ENCODE measurements around the gene LRCOL1. TPM values are rescaled to one million over a fixed set of nuclear protein-coding genes. Genes with fewer than 3 reads are reported as not detected.

Gene LRCOL1
- total RNA-seq, 8 experiments from 2014 or later = 0.16 to 1.0 (median 0.45) TPM; not detected in 4

DNA sequence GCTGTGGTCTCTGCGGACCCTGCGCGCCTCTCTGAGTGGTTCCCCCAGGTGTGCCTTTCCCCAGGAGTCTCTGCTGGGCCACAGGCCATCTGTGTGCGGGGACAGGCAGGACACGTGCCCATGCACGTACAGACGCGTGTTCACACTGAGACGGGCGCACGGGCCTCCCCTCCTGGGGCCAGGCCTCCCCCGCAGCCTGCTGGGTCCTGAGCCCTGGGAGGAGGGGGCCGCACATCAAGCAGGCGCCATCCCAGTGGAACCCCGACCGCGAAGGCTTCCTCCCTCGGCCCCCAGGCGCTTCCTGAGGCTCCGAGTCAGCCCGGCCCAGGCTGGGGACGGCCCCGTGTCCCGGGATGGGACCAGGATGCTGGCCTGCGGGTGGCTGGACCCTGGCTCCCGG, 39.7 kb downstream of the LRCOL1 start:
- no peak overlapping the region for H3K27ac ChIP-seq
- 100% methylated on average over 1 to 3 of the region's 26 CpGs; no CpG with 5 or more reads in 8 of the 10 experiments for WGBS, 10 experiments
- ATAC-seq (replicated peaks in 6 of 8) = peak in 1 of 8 experiments; percentile 4
- no peak overlapping the region for H3K4me3 ChIP-seq
- in situ Hi-C loops (cut with MboI; ENCODE audit: low pct_unique_long_range_greater_than_20kb in 2 of 9, low sequenced_read_pairs in 9 of 9, unreplicated experiment in 9 of 9) = loop anchor here in 3 of 9 experiments (25.0 kb wide), 1 partner anchor 158 kb away; no protein-coding TSS in a partner anchor
- H3K4me1 ChIP-seq (replicated peaks in 1 of 2) = no peaks in the 10 kb centered on the region

DNA sequence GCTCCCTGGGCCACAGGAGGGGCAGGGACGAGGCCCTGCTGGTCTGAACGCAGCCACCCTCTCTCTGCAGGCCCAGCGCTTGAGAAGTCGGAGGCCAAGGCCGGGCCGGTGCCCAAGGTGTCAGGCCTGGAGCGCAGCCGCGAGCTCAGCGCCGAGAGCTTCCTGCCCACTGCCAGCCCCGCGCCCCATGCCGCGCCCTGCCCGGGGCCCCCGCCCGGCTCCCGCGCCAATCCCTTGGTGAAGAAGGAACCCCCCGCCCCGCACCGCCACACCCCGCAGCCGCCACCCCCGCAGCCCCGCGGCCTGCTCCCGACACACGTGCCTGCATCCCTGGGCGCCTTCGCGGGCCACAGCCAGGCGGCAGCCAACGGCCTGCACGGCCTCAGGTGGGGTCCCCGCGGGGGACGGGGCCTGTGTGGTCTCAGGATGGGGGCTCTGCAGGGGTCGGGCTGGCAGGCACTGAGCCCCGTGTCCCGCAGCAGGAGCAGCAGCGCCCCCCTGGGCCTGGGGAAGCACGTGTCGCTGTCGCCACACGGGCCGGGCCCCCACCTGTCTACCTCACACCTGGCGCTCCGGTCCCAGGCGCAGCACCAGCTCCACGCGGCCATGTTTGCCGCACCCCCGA, 40.4 kb downstream of the LRCOL1 start:
- H3K27ac ChIP-seq = no peak overlapping the region
- in situ Hi-C loops (cut with MboI; ENCODE audit: low pct_unique_long_range_greater_than_20kb in 2 of 9, low sequenced_read_pairs in 9 of 9, unreplicated experiment in 9 of 9) = loop anchor here in 3 of 9 experiments (25.0 kb wide), 1 partner anchor 158 kb away; no protein-coding TSS in a partner anchor
- no CpG with 5 or more reads among the region's 55 CpGs for WGBS, 10 experiments
- H3K4me1 ChIP-seq (replicated peaks in 1 of 2) = no peaks in the 10 kb centered on the region
- peak in 2 of 8 experiments; percentile 8 to 9 for ATAC-seq (replicated peaks in 6 of 8)
- no peak overlapping the region for H3K4me3 ChIP-seq

DNA sequence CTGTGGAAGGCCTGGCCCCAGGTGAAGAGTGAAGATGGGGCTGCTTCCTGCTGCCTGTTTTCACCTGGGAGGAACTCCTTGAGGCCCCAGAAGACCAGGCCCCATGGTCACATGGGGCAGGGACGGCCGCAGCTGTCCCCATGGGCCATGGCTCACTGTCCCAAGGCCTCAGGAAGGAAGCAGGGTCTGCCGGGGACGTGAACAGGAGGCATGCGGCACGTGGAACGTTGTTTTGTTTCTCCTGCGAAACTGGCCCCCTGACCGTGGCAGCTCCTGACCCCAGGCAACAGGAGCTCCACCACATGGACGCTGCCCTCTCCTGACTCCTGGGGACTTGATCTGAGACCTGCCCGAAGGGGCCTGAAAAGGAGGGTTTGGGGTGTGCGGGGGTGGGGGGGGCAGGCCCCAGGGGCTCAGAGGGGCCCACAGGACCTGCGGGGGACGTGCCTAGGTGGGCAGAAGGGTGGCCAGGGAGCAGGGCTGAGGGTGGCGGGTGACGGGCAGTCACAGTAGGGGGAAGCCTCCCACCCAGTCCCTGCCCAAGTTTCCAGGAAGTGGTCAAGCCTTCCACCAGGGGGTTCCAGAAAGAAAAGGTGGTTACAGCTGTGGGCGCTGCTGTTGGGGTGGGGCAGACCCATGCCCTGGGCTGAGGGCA, 41.4 kb downstream of the LRCOL1 start:
- no peak for ATAC-seq (replicated peaks in 6 of 8)
- 80% methylated on average over 1 of the region's 17 CpGs; no CpG with 5 or more reads in 9 of the 10 experiments for WGBS, 10 experiments

DNA sequence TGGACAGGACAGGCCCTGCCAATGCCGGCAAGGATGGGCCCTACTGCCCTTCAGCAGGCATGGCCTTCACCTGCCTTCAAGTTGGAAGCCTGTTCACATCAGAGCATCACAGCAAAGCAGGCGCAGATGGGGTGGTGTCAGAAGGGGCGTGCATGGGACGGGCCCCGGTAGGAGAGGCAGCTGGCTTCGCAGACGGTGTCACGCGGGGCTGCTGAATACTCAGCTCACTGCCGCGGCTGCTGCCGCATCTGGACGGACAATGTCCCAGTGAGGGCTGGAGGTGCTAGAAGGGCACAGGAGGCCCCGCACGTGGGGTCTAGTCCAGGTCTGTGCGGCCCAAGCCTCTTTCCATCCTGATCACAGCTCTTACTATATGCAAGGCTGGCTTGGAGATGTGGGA, 42.1 kb downstream of the LRCOL1 start:
- no peak for ATAC-seq (replicated peaks in 6 of 8)
- in situ Hi-C loops (cut with MboI; ENCODE audit: low pct_unique_long_range_greater_than_20kb in 2 of 9, low sequenced_read_pairs in 9 of 9, unreplicated experiment in 9 of 9) = loop anchor here in 3 of 9 experiments (25.0 kb wide), 1 partner anchor 156 kb away; no protein-coding TSS in a partner anchor
- no peak overlapping the region for H3K27ac ChIP-seq

More for the DNA sequence above, 41.4 kb downstream of the LRCOL1 start:
- H3K4me1 ChIP-seq (replicated peaks in 1 of 2) = no peaks in the 10 kb centered on the region
- no peak overlapping the region for H3K4me3 ChIP-seq
- no peak overlapping the region for H3K27ac ChIP-seq
- in situ Hi-C loops (cut with MboI; ENCODE audit: low pct_unique_long_range_greater_than_20kb in 2 of 9, low sequenced_read_pairs in 9 of 9, unreplicated experiment in 9 of 9) = loop anchor here in 3 of 9 experiments (25.0 kb wide), 1 partner anchor 157 kb away; no protein-coding TSS in a partner anchor

DNA sequence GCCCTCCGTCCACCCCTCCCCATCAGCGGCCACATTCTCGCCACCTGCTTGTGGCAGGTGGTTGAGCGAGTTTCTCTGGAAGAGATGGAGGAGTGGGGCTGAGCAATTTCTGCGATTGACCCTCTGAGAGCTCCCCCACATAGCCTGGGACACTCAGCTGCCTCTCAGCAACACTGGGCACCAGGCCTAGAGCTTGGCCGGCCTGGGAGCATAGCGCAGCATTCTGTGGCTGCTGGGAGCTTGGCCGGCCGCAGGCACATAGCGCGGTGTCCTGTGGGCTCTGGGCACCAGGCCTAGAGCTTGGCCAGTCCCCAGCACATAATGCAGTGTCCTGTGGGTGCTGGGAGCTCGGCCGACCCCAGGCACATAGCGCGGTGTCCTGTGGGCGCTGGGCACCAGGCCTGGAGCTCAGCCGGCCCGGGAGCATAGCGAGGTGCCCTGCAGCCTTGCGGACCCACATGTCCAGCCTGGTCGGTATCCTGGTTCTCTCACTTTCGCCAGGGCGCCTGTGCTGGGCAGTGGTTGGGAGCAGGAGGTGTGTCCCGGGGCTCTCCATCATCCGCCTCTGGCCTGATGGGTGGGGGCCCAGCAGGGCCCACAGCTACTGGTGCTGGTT, 43.8 kb downstream of the LRCOL1 start:
- ATAC-seq (replicated peaks in 6 of 8) = no peak
- in situ Hi-C loops (cut with MboI; ENCODE audit: low pct_unique_long_range_greater_than_20kb in 2 of 9, low sequenced_read_pairs in 9 of 9, unreplicated experiment in 9 of 9) = loop anchor here in 3 of 9 experiments (25.0 kb wide), 1 partner anchor 154 kb away; no protein-coding TSS in a partner anchor
- Histone ChIP-seq H3K27ac (no peak overlapping the region), H3K4me1 (replicated peaks in 1 of 2) (peaks cover 5 to 6% of the 10 kb centered on the region in 2 donors), H3K4me3 (no peak overlapping the region)
- 87 to 100% (median 100%) methylated on average over 1 to 10 of the region's 25 CpGs; no CpG with 5 or more reads in 4 of the 10 experiments for WGBS, 10 experiments

More for the DNA sequence above, 42.1 kb downstream of the LRCOL1 start:
- no peak overlapping the region for H3K4me3 ChIP-seq
- H3K4me1 ChIP-seq (replicated peaks in 1 of 2) = no peaks in the 10 kb centered on the region
- WGBS, 10 experiments = 77 to 100% (median 96%) methylated on average over 2 to 6 of the region's 16 CpGs; no CpG with 5 or more reads in 6 of the 10 experiments

DNA sequence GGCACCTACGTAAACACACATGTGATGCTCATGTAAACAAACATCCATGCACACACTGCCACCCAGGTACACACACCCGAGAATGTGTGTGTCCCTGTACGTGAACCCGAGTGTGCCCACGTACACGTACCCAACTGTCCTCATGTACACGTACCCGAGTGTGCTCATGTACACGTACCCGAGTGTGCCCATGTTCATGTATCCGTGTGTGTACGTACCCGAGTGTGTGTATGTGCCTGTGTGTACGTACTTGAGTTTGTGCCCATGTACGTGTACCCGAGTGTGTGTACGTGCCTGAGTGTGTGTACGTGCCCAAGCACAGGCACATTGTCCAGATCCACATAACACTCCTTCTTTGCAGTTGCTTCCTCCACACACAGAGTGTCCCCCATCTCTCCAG, 45.0 kb downstream of the LRCOL1 start:
- Histone ChIP-seq H3K4me3 (no peak overlapping the region), H3K4me1 (replicated peaks in 1 of 2) (peaks cover 8 to 10% of the 10 kb centered on the region in 2 donors), H3K27ac (no peak overlapping the region)
- in situ Hi-C loops (cut with MboI; ENCODE audit: low pct_unique_long_range_greater_than_20kb in 2 of 9, low sequenced_read_pairs in 9 of 9, unreplicated experiment in 9 of 9) = loop anchor here in 3 of 9 experiments (25.0 kb wide), 1 partner anchor 153 kb away; no protein-coding TSS in a partner anchor
- 88 to 100% (median 96%) methylated on average over 1 to 14 of the region's 18 CpGs; no CpG with 5 or more reads in 5 of the 10 experiments for WGBS, 10 experiments
- ATAC-seq (replicated peaks in 6 of 8) = no peak

DNA sequence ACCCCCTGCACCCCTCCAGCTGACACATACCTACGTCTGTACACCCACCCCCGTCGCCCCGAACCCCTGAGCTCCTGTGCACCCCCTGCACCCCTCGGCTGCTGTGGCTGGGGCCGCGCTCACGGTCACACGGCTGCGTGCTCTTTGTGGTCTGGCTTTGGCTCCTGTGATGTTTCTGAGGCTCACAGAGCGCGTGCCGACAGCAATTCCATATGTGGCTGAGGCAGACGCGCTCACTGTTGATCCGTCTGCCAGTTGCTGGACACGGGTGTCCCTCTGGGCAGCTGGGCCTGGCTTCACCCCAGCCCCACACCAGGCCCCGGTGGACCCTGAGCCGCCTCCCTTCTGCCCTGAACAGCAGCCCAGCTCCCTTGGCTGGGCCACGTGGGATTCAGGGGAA, 46.5 kb downstream of the LRCOL1 start:
- no peak for ATAC-seq (replicated peaks in 6 of 8)
- no peak overlapping the region for H3K4me3 ChIP-seq
- no peak overlapping the region for H3K27ac ChIP-seq
- in situ Hi-C loops (cut with MboI; ENCODE audit: low pct_unique_long_range_greater_than_20kb in 2 of 9, low sequenced_read_pairs in 9 of 9, unreplicated experiment in 9 of 9) = loop anchor here in 3 of 9 experiments (25.0 kb wide), 1 partner anchor 152 kb away; no protein-coding TSS in a partner anchor
- H3K4me1 ChIP-seq (replicated peaks in 1 of 2) = peaks cover 8 to 14% of the 10 kb centered on the region in 2 donors
- no CpG with 5 or more reads among the region's 20 CpGs for WGBS, 10 experiments

DNA sequence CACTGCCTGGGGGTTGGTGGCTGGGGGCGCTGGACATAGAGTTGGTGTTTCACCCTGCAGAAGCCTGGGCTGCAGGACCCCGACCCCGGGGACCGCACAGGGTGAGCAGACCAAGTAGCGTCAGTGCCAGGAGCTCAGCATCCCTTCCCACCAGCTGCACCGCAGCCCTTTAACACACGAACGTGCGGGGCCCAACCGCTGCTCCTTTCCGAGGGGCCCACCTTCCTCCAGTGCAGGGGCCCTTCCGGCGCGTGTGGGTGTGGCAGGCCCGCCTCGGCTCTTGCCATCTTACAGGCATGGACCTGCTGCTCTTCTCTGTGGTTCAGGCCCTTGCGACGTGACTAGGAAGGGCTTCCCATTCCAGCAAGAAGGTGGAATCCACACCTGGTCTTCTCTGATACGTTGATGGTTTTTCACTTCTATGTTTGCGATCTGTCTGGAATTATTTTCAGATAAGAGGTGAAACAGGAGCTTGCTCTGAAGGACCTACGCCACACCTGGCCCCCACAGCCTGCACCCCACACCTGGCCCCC, 47.8 kb downstream of the LRCOL1 start:
- 79 to 93% (median 87%) methylated on average over 3 to 9 of the region's 21 CpGs; no CpG with 5 or more reads in 5 of the 10 experiments for WGBS, 10 experiments
- Histone ChIP-seq H3K4me1 (replicated peaks in 1 of 2) (peaks cover 19 to 20% of the 10 kb centered on the region in 2 donors), H3K4me3 (no peak overlapping the region), H3K27ac (no peak overlapping the region)
- ATAC-seq (replicated peaks in 6 of 8) = no peak
- in situ Hi-C loops (cut with MboI; ENCODE audit: low pct_unique_long_range_greater_than_20kb in 2 of 9, low sequenced_read_pairs in 9 of 9, unreplicated experiment in 9 of 9) = loop anchor here in 3 of 9 experiments (25.0 kb wide), 1 partner anchor 150 kb away; no protein-coding TSS in a partner anchor

DNA sequence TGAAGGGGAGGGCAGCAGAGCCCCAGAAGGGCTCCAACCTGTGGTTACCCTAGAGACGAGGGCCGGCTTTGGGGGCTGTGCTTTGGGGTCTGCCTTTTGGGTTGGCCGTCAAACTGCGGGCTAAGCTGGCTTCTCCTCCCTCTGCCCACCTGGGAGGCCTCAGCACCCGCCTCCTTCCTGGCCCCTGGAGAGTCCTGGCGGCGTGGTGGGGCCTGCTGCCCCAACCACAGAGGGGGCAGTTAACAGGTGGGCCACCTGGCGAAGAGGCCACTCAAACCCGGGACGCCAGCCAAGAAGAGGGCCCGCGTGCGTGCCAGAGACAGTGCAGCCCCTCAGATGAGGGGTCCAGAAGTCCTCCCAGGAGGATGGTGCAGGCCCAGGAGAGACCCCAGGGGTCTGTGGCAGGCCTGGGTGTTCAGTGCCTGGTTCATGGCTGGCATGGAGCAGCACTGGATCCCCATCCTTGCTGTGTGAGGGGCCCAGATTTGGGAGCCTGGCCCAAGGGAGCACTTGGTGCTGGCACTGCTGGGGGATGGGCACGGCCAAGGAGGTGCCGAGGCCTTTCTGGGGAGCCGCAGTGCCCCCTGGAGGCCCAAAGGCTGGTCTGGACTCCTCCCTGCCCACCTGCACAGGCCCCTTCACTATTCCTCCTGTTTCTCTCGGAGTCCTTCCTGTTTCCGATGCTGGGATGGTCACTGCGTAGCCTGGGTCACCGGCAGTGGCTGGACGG, 48.8 kb downstream of the LRCOL1 start:
- Histone ChIP-seq H3K27ac (no peak overlapping the region), H3K4me1 (replicated peaks in 1 of 2) (peaks cover 21 to 23% of the 10 kb centered on the region in 2 donors), H3K4me3 (peak overlapping the region; percentile 49 to 90 (median 75))
- ATAC-seq (replicated peaks in 6 of 8) = peak in 6 of 8 experiments; percentile 20 to 39 (median 34)
- in situ Hi-C loops (cut with MboI; ENCODE audit: low pct_unique_long_range_greater_than_20kb in 2 of 9, low sequenced_read_pairs in 9 of 9, unreplicated experiment in 9 of 9) = loop anchor here in 3 of 9 experiments (25.0 kb wide), 1 partner anchor 149 kb away; no protein-coding TSS in a partner anchor
- 67 to 83% methylated on average over 1 of the region's 21 CpGs; no CpG with 5 or more reads in 8 of the 10 experiments for WGBS, 10 experiments

DNA sequence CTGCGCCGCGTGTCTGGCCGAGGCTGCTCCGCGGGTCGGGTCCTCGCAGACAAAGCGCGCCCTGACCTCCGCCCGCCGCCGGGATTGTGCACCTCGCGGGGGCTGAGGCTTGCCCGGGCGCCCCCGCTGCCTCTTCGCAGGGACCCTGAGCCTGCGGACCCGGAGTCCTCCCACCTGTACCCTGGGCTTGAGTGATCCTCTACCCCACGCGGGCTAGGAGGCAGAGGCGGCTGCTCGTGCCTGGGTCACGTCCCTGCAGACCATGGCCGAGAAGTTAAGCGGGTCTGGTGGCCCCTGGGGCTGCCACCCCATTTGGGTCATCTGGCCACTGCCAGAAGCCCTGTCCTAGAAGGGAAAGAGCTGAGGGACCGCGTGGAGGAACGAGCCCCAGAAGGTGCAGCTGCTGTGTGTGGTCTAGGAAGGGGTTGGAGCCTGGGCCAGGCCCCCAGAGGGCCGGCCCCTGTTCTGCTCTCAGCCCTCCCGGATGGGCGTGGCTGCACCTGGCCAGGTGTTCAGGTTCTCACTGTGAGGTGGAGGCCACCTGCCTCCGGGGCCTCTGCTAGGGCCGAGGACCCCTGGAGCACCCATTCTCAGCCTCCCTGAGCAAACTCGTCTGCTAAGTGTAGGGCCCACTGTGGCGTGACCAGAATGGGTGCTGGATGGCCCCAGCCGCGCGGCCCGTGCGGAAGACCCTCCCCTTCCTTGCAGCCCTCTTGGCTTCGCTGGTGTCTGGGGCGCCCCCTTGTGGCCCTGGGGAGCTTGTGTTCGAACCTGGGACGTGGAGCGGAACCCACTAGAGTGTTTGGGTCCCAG, 49.6 kb downstream of the LRCOL1 start:
- in situ Hi-C loops (cut with MboI; ENCODE audit: low pct_unique_long_range_greater_than_20kb in 2 of 9, low sequenced_read_pairs in 9 of 9, unreplicated experiment in 9 of 9) = loop anchor here in 3 of 9 experiments (25.0 kb wide), 1 partner anchor 149 kb away; no protein-coding TSS in a partner anchor
- WGBS, 10 experiments = 0 to 2% methylated on average over 1 to 8 of the region's 49 CpGs; no CpG with 5 or more reads in 8 of the 10 experiments
- Histone ChIP-seq H3K4me3 (peak overlapping the region; percentile 49 to 90 (median 75)), H3K27ac (peak overlapping the region in 1 of 2 donors; percentile 64), H3K4me1 (replicated peaks in 1 of 2) (peaks cover 21 to 23% of the 10 kb centered on the region in 2 donors)
- peak; percentile 28 to 68 (median 62) for ATAC-seq (replicated peaks in 6 of 8)

DNA sequence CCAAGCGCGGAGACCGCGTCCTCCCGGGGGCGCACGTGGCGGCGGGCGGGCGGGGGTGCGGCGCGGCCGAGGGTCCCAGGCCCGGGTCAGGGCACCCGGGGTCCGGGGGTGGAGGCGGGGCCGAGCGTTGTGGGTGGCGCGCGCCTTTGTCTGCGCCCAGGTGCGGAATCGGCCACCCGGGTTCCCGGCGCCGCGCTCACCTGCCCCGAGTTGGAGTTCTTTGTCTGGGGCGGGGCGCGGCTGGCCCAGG, 50.1 kb downstream of the LRCOL1 start:
- H3K4me1 ChIP-seq (replicated peaks in 1 of 2) = peaks cover 21 to 23% of the 10 kb centered on the region in 2 donors
- peak overlapping the region; percentile 60 to 64 for H3K27ac ChIP-seq
- in situ Hi-C loops (cut with MboI; ENCODE audit: low pct_unique_long_range_greater_than_20kb in 2 of 9, low sequenced_read_pairs in 9 of 9, unreplicated experiment in 9 of 9) = loop anchor here in 3 of 9 experiments (25.0 kb wide), 1 partner anchor 148 kb away; no protein-coding TSS in a partner anchor
- peak overlapping the region; percentile 49 to 90 (median 75) for H3K4me3 ChIP-seq
- peak; percentile 11 to 42 (median 27) for ATAC-seq (replicated peaks in 6 of 8)
- WGBS, 10 experiments = 0% methylated on average over 2 of the region's 36 CpGs; no CpG with 5 or more reads in 9 of the 10 experiments
